HG02885 (cell line): ENCODE measurements around the gene DCTN3.

Experiments
- ATAC-seq: cut with Tn5 transposase; IDR thresholded peaks from one replicate; pipeline ENCODE4 v1.9.1; 2021; ENCODE audit warnings: mild to moderate bottlenecking; ENCODE audit not compliant: unreplicated experiment, poor library complexity

The DCTN3 gene

GRCh38 chr9:34620061-34620994, at the start of gene DCTN3:
DCTN3 (minus strand) TSS chr9:34620495; CDS start chr9:34620464, 31 bp downstream.
- peak; percentile 99 for ATAC-seq

GRCh38 chr9:34665381-34666250, 45.3 kb upstream of the DCTN3 start:
- ATAC-seq, result peak; percentile 80

- no peak for ATAC-seq
These were observed 44.7 kb upstream of the DCTN3 start for GRCh38 chr9:34665067-34665380.

GRCh38 chr9:34664281-34665066, 44.2 kb upstream of the DCTN3 start:
- peak; percentile 57 for ATAC-seq

- no peak for ATAC-seq
These were observed 43.0 kb upstream of the DCTN3 start for GRCh38 chr9:34663303-34663605.

- ATAC-seq, result no peak
These were observed 42.4 kb upstream of the DCTN3 start, which contains the start of gene CCL27 for GRCh38 chr9:34662526-34663302. CCL27 (minus strand) TSS chr9:34662657; CDS start chr9:34662633, 24 bp downstream.

GRCh38 chr9:34659592-34660253, 39.4 kb upstream of the DCTN3 start:
- no peak for ATAC-seq

- no peak for ATAC-seq
These were observed 38.2 kb upstream of the DCTN3 start for GRCh38 chr9:34658461-34658860.

- no peak for ATAC-seq
These were observed 36.7 kb upstream of the DCTN3 start for GRCh38 chr9:34656992-34657391.

GRCh38 chr9:34655394-34655793, 35.1 kb upstream of the DCTN3 start:
- ATAC-seq, result no peak

- no peak for ATAC-seq
These were observed 34.2 kb upstream of the DCTN3 start for GRCh38 chr9:34654323-34655051.

GRCh38 chr9:34653151-34654072, 33.1 kb upstream of the DCTN3 start:
- ATAC-seq, result no peak

- ATAC-seq, result no peak
These were observed 32.3 kb upstream of the DCTN3 start for GRCh38 chr9:34652602-34653000.

- peak; percentile 78 for ATAC-seq
These were observed 31.7 kb upstream of the DCTN3 start, which contains the start of gene IL11RA for GRCh38 chr9:34651876-34652601. IL11RA (plus strand) TSS chr9:34652185; CDS start chr9:34655218, 3,033 bp downstream.

- ATAC-seq, result no peak
These were observed 31.0 kb upstream of the DCTN3 start for GRCh38 chr9:34651321-34651720.

- no peak for ATAC-seq
These were observed 30.5 kb upstream of the DCTN3 start for GRCh38 chr9:34650816-34651215.

- ATAC-seq, result no peak
These were observed 28.4 kb upstream of the DCTN3 start for GRCh38 chr9:34648673-34649072.
